ENCODE measurements around the gene SLC25A28.
"Not testable (repeated sequence)": the region's sequence is repeated elsewhere in the genome, so short reads cannot be mapped to it uniquely, and the experiment has no call there.

SLC25A28 gene

DNA sequence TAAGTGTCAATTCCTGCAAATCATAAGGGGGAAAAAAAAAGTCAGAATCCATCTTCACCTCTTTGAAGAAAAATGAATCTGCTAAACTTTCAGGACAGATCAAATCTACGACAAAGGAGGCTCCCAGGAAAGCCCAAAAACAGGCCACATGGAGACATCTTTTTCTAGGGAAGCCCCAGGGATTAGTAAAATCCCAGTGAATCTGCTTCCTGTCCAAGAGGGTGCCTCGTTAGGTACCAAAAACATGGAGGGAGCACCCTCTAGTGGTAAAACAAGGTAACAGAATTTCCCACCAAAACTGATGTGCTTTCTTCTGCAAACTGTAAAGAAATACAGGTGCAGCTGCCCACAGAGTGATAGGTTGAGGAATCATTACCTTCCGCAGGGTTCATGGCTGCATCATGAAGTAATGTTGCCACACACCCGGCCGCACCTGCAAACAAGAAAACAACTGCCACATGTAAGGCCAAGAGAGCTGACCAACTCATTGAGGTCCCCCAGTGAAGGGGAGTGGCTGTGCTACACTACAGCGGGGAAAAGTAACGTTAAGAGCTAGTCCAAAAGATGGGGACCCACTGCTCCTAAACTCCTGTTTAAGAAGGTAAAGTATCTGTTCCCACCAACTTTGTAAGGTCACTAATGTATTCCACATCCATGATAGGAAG is 7.9 kb downstream of the SLC25A28 start:
- DNase-seq (ENCODE audit: insufficient read length, low spot score): peak; percentile 23
- TF ChIP-seq SPI1 (IDR thresholded peaks at IDR 0.05; ENCODE audit: low read depth, low read length) (no peak), POLR2A (IDR thresholded peaks at IDR 0.05; ENCODE audit: low read depth, low read length) (0 out of 2 replicates have a peak, but pooled peaks have one; percentile 44), PAX5 (IDR thresholded peaks at IDR 0.05; ENCODE audit: insufficient read depth, low read length, severe bottlenecking) (no peak)
- FAIRE-seq: peak; percentile 67

DNA sequence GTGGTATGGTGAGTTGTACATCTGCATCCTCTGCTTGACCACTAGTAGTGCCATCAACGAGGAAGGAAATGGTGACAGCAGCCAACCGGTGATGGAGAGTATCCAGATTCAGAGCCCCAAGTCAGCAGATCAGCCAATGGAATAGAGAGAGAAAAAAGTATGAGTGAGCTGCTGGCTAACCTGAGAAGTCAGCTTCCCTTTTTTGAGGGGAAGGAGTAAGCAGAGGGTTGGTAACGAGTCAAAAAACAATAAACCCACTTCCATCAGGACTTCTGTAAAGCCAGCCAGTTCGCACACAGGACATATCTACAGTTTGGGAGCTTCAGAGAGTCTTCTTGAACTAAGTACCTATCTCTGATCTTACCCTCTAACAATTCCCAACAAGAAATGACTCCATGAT is 8.9 kb downstream of the SLC25A28 start:
- FAIRE-seq (no peak), DNase-seq (ENCODE audit: insufficient read length, low spot score) (no peak)
- no peak for TF ChIP-seq PAX5 (IDR thresholded peaks at IDR 0.05; ENCODE audit: insufficient read depth, low read length, severe bottlenecking)
- TF ChIP-seq POU2F2 (IDR thresholded peaks at IDR 0.05; ENCODE audit: low read depth, low read length): no peak
- TF ChIP-seq POLR2AphosphoS5 (IDR thresholded peaks at IDR 0.05; ENCODE audit: low read depth, low read length): no peak
- no peak for TF ChIP-seq POLR2A (IDR thresholded peaks at IDR 0.05; ENCODE audit: low read depth, low read length)
- TF ChIP-seq SPI1 (IDR thresholded peaks at IDR 0.05; ENCODE audit: low read depth, low read length): no peak
- no peak for TF ChIP-seq TAF1 (IDR thresholded peaks at IDR 0.05; ENCODE audit: low read depth, low read length)

DNA sequence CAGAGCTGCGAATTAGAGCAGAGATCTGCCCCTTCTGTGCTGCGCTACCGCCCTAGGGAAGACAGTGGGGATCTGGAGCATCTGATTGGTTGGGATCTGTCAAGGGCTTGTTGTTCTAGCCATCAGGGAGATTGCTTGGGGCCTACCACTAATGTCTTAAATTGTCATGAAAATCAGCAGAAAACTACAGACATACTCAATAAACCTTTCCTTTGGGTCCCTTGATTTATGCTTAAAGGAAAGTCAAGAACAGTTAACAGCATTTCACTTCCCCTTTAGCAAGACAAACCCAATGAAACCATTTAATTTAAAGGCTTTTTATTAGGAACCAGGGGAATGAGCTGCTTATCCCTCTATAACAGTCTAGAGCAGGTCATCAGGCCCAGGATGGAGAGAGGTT is 10.0 kb downstream of the SLC25A28 start:
- TF ChIP-seq SPI1 (IDR thresholded peaks at IDR 0.05; ENCODE audit: low read depth, low read length) (peak; percentile 28; the same call in 1 of the 2 replicates), TAF1 (IDR thresholded peaks at IDR 0.05; ENCODE audit: low read depth, low read length) (no peak)
- DNase-seq (ENCODE audit: insufficient read length, low spot score) (no peak), FAIRE-seq (no peak)

DNA sequence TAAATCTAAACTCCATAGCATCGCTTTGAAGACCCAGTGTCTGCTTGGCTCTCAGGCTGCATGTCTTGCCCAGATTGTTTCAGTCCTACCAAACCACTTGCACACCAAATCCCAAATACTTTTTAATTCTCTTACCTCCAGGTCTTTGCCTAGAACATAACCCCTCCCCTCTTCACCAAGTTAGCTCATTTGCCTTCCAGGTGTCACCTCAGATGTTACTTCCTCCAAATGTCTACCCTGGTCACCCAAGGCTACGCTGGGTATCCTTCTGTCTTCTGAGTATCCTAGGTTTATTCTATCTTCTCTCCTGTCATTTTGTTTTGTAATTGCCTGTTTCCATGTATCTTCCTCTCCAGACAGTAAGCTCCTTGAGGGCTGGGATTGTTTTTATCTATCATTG is 11.1 kb downstream of the SLC25A28 start:
- no peak for DNase-seq (ENCODE audit: insufficient read length, low spot score)
- TF ChIP-seq POLR2AphosphoS5 (IDR thresholded peaks at IDR 0.05; ENCODE audit: low read depth, low read length) (no peak), POU2F2 (IDR thresholded peaks at IDR 0.05; ENCODE audit: low read depth, low read length) (no peak)
- no peak for FAIRE-seq

DNA sequence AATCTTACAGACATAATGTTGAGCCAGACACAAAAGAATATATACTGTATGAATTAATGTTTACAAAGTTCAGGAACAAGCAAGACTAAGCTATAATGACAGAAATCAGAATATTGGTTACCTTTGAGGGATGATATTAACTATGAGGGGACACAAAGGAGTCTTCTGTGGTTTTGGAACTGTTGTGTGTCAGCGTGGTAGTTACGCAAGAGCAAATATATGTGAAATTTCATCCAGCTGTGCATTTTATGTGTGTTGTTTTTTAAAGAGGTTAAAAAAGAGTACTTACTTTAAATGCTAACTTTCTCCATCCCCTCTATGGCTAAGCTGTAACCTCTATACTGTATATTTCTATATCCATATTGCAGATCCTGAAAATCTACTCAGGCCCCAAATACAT is 14.9 kb downstream of the SLC25A28 start:
- FAIRE-seq: no peak
- TF ChIP-seq TAF1 (IDR thresholded peaks at IDR 0.05; ENCODE audit: low read depth, low read length) (no peak), POLR2AphosphoS5 (IDR thresholded peaks at IDR 0.05; ENCODE audit: low read depth, low read length) (no peak), SPI1 (IDR thresholded peaks at IDR 0.05; ENCODE audit: low read depth, low read length) (no peak), PAX5 (IDR thresholded peaks at IDR 0.05; ENCODE audit: insufficient read depth, low read length, severe bottlenecking) (no peak), POU2F2 (IDR thresholded peaks at IDR 0.05; ENCODE audit: low read depth, low read length) (no peak), POLR2A (IDR thresholded peaks at IDR 0.05; ENCODE audit: low read depth, low read length) (no peak)
- no peak for DNase-seq (ENCODE audit: insufficient read length, low spot score)

DNA sequence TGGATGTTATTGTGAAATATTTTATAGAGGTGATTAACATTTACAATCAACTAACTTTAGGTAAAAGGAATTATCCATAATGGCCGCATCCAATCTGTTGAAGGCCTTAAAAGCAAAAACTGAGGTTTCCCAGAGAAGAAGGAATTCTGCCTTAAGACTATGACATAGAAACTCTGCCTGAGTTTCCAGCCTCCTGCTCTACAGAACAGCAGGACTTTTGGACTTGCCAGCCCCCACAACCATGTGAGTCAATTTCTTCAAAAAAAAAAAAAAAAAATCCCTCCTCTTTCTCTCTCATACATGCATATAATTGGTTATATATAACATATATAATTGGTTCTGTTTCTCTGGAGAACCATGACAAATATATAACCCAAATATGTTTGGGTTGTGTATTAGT is 15.4 kb downstream of the SLC25A28 start:
- FAIRE-seq (no peak), DNase-seq (ENCODE audit: insufficient read length, low spot score) (no peak)
- TF ChIP-seq PAX5 (IDR thresholded peaks at IDR 0.05; ENCODE audit: insufficient read depth, low read length, severe bottlenecking) (no peak), POLR2AphosphoS5 (IDR thresholded peaks at IDR 0.05; ENCODE audit: low read depth, low read length) (no peak), POLR2A (IDR thresholded peaks at IDR 0.05; ENCODE audit: low read depth, low read length) (no peak), TAF1 (IDR thresholded peaks at IDR 0.05; ENCODE audit: low read depth, low read length) (no peak), POU2F2 (IDR thresholded peaks at IDR 0.05; ENCODE audit: low read depth, low read length) (no peak), SPI1 (IDR thresholded peaks at IDR 0.05; ENCODE audit: low read depth, low read length) (no peak)

DNA sequence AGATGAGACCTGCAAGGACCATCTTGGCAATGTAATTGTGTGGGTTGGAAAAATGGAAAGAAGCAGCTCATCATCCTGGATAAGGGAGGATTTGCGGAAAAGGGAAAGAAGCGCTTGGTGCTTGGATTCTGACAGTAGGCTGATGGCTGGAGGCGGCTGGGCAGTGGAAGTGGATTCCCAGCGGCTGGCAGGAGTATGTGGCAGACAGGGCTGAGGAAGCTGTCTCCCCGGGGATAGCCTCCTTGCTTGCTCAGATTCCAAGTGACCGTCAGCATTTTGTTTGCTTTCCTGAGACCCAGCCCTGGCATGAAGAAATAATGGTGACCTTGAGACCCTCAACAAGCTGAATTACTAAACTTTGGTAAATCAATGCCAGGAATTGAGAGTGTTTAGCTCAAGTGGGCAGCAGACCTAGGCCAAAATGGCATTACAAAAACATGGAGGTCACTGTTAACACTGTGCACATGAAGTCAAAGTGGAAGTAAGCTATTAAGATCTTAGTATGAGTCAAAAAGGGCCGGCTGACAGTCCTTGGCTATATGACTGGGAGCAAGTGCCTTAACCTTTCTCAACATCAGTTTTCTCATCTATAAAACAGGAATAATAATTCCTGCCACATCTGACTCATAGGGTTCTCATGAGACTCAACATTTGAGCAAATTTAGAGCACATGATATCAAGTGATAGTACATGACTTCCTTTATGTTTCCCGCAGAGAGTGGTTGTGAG is 21.3 kb downstream of the SLC25A28 start:
- DNase-seq (ENCODE audit: insufficient read length, low spot score) (no peak), FAIRE-seq (peak; percentile 72)
- TF ChIP-seq POLR2A (IDR thresholded peaks at IDR 0.05; ENCODE audit: low read depth, low read length): no peak
- no peak for TF ChIP-seq PAX5 (IDR thresholded peaks at IDR 0.05; ENCODE audit: insufficient read depth, low read length, severe bottlenecking)
- TF ChIP-seq POU2F2 (IDR thresholded peaks at IDR 0.05; ENCODE audit: low read depth, low read length): no peak
- TF ChIP-seq TAF1 (IDR thresholded peaks at IDR 0.05; ENCODE audit: low read depth, low read length): no peak

DNA sequence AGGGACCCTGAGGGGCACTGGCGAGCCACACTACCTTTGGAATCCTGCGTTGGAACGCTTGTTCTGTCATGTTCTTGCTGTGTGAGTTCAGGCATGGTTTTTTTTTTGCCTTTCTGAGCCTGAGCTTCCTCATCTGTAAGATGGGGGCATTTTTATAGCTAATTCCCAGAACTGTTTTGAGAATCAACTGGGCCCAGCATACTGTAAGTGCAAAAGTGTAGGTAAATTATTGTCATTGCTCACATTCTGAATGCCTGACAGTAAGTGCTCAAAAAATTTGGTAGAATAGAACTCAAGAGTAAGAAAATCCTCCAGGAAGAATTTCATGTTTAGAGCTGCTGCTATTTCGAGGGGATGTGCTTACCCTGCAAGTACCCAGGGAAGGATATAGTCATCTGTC is 22.2 kb downstream of the SLC25A28 start:
- FAIRE-seq (no peak), DNase-seq (ENCODE audit: insufficient read length, low spot score) (no peak)
- TF ChIP-seq PAX5 (IDR thresholded peaks at IDR 0.05; ENCODE audit: insufficient read depth, low read length, severe bottlenecking) (no peak), SPI1 (IDR thresholded peaks at IDR 0.05; ENCODE audit: low read depth, low read length) (no peak), POLR2AphosphoS5 (IDR thresholded peaks at IDR 0.05; ENCODE audit: low read depth, low read length) (no peak), POU2F2 (IDR thresholded peaks at IDR 0.05; ENCODE audit: low read depth, low read length) (no peak)

DNA sequence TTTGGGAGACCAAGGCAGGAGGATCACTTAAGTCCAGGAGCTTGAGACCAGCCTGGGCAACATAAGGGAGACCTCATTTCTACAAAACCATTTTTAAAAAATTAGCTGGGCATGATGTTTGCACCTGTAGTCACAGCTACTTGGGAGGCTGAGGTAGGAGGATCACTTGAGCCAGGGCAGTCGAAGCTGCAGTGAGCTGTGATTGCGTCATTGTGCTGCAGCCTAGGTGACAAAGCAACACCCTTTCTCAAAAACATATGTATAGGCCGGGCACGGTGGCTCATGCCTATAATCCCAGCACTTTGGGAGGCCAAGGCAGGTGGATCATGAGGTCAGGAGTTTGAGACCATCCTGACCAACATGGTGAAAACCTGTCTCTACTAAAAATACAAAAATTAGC is 23.5 kb downstream of the SLC25A28 start:
- not testable (repeated sequence) for FAIRE-seq; DNase-seq (ENCODE audit: insufficient read length, low spot score)

DNA sequence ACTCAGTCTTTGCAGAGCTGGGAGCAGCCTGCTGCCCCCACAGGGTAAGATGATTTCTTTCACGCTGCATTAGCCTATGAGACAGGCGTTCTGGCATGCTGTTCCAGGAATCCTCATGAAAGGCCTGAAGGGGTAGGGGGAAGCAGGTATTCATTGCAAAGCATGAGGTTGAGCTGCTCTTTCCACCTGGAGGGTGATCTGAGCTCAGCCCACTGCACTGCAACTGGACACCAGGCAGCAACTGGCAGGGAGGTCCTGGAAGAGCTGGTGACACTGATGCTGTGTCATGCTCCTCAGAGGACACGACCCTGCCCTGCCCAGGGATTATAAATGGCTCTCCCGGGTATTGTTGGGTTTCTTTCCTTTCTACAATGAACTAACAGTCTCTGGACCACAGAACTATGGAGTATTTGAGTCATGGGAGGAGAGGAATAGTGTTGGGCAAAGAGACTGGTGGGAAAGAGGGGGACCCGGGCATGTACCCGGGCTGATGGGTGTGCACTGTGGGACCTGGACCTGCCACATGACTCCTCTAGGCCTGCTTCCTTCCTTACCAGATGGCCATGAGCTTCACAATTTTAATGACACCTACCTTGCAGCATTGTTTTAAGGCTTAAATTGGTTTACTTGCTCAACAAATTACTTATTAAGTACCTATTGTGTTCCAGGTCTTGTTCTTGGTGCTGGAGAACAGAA is 24.3 kb downstream of the SLC25A28 start:
- no peak for DNase-seq (ENCODE audit: insufficient read length, low spot score)
- no peak for FAIRE-seq
- TF ChIP-seq POLR2A (IDR thresholded peaks at IDR 0.05; ENCODE audit: low read depth, low read length) (no peak), PAX5 (IDR thresholded peaks at IDR 0.05; ENCODE audit: insufficient read depth, low read length, severe bottlenecking) (no peak), SPI1 (IDR thresholded peaks at IDR 0.05; ENCODE audit: low read depth, low read length) (no peak), POU2F2 (IDR thresholded peaks at IDR 0.05; ENCODE audit: low read depth, low read length) (no peak), POLR2AphosphoS5 (IDR thresholded peaks at IDR 0.05; ENCODE audit: low read depth, low read length) (no peak), TAF1 (IDR thresholded peaks at IDR 0.05; ENCODE audit: low read depth, low read length) (no peak)

Data from GM12891 (cell line).